Endometrial microvascular endothelial cells (primary cell): ENCODE data around the gene RNASEH1. TPM values are rescaled to one million over a fixed set of nuclear protein-coding genes. Genes with fewer than 3 reads are reported as not detected.
"Not testable (repeated sequence)": the region's sequence is repeated elsewhere in the genome, so short reads cannot be mapped to it uniquely, and the experiment has no call there.

Experiments
- in situ Hi-C: cut with HindIII; loops from 2 replicates; pipeline ENCODE4 v1.10.0; 2017; ENCODE audit warnings: low sequenced_read_pairs, low pct_unique_long_range_greater_than_20kb; ENCODE audit errors: inconsistent ontology term
- total RNA-seq: library from RNA; depleted of rRNA; stranded (reverse); fragments of >200 nt; gene quantifications from one replicate; pipeline ENCODE4 v1.2.3, GENCODE V29; 2015; ENCODE audit errors: inconsistent ontology term

The RNASEH1 gene
- total RNA-seq, 1 donor from 2014 or later: 43.2 TPM

DNA sequence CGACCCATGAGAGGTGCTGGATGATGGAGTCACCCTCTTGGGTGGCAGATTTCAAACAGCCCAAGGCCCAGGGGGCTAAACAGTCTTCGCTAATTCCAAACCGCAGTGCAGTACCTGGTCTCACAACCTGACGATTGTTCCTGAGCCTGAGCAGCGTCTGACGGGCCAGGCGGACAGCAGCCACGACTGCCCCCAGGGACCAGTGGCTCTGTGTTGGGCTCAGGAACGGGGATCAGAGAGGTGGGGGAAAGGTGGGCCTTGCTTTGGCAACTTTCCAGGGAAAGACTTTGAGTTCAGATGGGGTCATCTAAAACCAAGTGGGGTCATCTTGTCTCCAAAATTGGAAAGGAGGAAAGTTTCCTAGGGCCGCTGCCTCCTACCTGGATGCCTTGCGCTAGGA lies 37.3 kb upstream of the RNASEH1 start:
- in situ Hi-C loops: no loop called here

DNA sequence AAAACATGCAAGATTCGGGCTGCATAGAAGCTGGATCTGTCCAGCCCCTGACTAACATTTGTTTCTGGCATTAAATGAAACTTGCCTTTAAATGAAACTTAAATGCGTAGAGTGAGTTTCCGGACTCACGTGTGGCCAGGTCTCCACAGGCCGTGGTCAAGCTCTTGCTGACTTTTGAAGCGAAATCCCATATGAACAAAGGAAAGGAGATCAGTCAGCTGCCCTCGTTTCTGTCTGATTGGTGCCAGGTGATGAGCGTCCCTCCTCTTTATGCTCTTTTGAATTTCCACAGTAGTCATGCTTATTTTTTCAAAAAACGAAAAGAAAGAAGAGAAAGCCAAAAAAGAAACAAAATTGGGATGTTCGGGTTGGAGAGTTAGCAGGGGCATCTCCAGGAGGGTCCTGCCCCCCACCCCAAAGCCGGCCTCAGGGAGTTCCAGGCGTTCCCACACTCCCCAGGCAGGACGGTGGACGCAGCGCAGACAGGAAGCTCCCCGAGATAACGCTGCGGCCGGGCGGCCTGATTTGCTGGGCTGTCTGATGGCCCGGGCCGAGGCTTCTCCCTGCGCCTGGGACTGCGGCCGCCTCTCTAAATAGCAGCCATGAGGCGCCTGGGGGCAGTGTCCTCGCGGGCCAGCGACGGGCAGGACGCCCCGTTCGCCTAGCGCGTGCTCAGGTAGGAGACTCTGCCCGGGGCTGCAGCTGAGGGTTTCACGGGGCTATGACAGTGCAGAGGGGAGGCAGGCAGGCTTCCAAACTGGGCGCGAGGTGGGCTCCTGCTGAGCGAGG lies 36.6 kb upstream of the RNASEH1 start, which contains the start of gene COLEC11:
Gene COLEC11 (plus strand): TSS at position 620 of the 789 bp plus-strand sequence. CDS start 9,229 bp downstream, outside the sequence.
- in situ Hi-C loops: no loop called here

DNA sequence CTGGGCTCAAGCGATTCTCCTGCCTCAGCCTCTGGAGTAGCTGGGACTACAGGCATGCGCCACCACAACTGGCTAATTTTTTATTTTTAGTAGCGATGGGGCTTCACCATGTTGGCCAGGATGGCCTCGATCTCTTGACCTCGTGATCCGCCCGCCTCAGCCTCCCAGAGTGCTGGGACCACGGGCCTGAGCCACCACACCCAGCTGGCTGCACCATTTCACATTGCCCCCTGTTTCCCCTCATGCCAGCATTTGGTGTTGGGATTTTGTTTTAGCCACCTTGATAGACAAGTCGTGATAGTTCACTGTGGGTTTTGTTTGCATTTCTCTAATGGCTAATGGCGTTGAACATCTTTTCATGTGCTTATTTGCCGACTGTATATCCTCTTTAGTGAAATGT lies 31.0 kb upstream of the RNASEH1 start:
- in situ Hi-C loops: no loop called here

DNA sequence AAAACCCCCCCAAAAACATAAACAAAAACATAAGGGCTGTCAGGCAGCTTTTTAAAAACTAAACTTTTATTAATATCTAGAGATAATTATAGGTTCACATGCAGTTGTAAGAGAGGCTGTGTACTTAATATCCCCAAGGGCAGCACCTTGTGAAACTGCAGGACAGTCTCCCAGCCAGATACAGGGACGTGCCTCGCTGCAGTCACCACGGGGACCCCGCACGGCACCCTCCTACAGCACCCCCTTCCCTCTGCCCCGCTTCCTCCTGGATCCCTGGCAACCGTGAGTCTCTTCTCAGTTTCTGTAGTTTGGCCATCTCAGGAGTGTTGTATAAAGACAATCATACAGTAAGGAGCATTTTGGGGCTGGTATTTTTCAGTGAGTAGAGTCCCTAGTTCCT lies 30.0 kb upstream of the RNASEH1 start:
- in situ Hi-C loops: no loop called here

DNA sequence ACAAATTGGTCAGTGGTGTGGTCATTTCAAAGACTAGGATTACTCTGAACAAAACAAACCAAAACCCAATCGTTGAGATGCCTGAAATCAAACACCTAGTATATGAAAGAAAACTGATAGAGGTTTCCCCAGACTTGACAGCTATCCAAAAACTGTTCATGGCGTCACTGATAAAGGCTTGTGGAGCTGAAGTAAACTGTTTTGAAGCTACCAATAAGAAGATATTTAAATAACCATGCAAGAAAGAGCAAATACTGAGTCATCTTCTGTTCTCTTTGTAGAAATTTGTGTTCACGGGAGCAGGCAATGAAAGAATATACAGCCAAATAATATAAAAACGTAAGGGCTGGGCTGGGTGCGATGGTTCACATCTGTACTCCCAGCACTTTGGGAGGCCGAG lies 29.3 kb upstream of the RNASEH1 start:
- in situ Hi-C loops: no loop called here

DNA sequence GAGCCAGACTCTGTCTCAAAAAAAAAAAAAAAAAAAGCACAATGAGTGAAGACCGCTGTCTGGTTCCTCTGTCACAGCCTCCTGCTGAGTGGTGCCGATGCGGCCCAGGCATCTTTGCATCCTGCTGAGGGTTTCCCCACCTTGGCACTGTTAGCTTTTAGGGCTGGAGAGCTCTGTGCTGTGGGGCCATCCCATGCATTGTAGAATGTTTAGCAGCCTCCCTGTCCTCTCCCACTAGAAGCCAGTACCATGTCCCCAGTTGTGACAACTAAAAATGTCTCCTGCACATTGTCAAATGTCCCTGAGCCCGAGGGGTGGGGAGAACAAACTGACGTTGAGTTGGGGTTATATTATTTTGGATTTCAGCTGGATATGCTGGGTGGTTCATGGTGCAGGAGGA lies 28.9 kb upstream of the RNASEH1 start:
- in situ Hi-C loops: no loop called here

DNA sequence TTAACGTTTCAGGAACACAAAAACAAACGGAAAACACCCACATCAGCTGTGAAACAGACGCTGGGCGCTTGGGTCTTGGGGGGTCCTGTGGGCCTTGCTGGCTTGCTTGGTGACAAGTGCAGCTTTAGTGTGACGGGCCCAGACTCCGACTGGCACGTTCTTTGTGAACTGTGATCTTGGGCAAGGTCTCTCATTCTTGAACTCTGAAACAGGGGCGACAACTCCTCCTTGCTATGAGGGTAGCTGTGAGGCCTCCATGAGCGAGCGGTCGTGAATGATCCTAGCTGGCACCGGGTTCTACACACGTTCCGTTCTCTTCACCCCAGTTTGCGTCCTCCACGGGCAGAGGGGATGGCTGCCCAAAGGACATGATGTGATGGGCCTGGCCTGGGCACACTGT lies 28.1 kb upstream of the RNASEH1 start:
- in situ Hi-C loops: no loop called here

DNA sequence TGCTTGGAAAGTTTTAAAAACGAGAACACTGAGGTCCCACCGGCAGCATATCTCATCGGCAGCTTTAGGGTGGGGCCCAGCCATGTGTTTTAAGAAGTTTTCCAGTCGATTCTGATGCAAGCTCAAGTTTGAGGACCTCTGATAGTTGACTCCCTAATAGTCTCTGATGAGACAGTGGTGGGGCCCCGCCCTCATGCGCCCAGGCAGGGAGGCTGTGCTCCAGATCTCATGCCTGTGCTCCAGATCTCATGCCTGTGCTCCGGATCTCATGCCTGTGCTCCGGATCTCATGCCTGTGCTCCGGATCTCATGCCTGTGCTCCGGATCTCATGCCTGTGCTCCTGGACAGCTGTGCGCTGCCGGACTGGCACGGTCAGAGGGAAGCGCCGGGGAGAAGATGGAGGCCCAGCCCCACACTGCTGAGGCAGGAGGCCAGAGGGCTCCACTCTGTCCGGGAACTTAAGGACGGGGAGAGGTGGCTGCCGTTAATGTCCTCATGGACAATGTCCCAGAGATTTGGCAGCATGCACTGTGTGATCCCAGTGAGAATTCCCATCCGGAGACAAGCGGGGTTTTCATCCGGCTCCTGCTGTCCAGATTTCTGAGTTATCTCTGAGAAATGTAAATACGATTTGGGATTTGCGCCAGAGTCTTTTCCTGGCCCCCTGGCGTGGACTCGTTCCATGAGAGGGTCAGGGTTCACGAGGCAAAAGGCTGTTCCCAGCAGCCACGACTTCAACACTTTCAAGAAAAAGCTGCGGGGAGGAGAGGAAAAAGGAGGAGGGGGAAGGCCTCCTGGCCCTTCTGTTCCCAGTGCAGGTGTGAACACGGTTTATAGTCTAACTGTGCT lies 27.4 kb upstream of the RNASEH1 start:
- in situ Hi-C loops: no loop called here

DNA sequence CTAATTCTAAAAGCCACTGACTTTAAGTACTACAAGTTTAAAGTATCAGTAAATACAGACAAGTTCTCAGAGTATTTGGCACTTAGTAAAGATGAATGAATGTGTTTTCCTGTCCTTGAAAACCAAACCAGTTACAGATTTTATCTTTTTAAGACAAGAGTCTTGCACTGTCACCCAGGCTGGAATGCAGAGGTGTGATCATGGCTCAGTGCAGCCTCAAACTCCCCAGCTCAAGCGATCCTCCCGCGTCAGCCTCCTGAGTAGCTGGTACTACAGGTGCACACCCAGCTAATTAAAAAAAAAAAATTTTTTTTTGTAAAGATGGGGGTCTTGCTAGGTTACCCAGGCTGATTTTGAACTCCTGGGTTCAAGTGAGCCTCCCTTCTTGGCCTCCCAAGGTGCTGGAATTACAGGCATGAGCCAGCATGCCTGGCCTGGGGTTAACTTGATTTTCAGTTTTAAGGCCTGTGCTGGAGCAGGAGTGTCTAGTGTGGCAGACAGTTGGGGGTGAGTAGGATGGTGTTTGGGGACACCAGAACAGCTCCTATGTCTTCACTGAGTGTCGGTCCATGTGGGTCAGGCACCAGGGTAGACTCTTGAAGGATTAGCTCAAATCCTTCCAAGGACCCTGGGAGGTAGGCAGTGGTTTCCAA lies 26.6 kb upstream of the RNASEH1 start:
- in situ Hi-C loops: no loop called here

DNA sequence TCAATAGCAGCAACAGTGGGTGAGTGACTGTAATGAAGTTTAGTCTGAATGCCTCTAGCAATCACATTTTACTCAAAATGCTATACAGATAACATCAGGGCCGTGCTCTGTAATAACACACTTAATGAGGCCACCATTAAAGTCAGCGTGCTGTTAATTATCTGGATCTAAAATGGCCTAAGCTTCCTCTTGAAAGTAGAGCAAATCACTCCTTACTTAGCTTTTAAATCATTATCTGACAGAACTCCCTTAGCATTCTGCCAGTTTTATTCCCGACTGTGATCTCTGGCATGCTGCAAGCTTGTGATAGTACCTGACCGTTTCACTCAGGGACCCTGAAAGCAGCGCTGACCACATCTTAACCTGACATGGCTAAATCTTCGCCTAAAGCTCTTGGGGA lies 25.9 kb upstream of the RNASEH1 start:
- in situ Hi-C loops: no loop called here

DNA sequence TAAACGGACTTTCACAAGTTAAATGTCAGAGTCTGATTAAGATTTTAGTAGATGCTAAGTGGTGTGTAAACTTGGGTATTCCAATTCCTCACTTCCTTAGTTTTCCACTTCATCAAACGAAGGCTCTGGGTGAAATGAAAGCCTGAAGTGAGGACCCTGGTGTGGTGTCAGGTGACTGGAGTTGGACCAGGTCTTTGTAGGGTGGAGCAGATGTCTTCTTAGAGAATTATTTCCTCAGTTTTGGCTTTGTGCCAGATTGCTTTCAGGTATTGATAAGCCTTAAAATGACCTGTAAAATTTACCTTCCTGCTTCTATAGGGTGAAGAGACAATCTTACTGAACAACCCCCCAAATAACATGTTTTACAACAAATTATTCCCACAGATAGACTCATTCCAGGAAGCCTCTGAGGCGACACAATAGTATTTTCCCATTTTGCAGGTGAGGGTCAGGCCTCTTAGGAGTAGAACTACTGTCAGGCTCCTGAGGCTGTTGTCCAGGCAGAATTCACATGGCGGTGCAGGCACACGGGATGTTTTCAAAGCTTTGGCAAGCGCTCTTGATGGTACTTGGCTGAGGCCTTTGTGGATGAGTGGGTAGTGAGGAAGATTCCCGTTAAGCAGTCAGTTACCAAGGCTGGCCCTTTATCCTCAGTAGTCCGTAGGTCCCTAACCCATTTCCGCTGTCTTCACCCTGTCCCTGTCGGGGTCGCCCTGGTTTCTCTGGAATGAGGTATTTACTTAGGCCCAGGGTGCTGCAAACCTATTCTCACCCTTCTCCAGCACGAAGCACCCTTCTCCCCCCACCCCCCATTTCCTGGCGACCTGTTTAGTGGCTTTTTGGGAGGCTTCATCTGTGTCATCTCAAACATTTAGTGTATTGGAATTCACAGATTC lies 23.5 kb upstream of the RNASEH1 start:
- in situ Hi-C loops: no loop called here

DNA sequence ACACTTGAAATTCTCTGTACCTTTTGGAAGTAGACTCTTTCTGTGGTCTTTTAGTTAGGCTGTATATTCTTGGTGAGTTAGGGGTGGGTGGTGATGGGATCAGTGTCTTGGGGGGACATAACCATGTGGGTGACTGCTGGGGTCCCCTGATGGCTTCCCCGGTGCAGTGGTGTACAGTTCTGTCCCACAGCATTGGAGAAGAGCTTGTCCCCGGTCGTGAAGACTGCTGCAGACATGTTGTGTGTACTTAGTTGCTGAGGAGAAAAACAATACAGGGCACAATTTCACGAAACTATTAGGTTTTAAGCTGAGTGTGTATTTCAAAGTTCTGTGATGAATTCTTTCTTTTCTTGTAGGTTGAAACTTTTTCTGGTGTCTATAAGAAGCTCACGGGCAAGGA lies 22.3 kb upstream of the RNASEH1 start:
- in situ Hi-C loops: no loop called here

DNA sequence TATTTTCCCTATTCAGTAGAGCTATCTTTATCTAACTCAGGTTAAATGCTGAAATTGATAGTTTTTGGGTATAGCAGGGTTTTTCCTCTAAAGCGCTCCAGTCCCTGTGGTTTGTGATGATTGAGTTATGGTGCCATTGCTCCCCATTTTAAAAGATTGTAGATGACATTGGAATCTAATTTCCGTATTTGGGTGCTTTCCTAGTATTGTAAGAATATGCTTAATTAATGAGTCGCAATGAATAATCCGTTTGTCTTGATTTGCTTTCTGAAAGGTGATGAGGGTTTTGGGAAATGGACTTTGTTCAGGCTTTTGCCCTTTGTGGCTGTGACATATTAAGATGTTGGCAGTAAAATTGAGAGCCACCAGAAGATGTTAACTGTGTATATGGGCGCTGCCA lies 20.9 kb upstream of the RNASEH1 start:
- in situ Hi-C loops: no loop called here

DNA sequence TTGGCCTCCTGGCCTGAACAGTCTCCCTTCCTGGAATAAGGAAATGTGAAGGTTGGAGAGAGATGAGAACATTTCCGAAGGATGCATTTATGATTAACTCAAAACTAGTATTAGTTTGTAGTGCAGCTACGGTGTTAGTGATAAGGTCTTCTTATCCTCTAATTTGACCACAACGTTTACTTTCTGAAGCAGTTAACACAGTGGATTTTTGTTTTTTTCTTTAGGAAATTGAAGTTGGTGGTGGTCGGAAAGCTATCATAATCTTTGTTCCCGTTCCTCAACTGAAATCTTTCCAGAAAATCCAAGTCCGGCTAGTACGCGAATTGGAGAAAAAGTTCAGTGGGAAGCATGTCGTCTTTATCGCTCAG lies 18.1 kb upstream of the RNASEH1 start:
- in situ Hi-C loops: not testable (repeated sequence)

DNA sequence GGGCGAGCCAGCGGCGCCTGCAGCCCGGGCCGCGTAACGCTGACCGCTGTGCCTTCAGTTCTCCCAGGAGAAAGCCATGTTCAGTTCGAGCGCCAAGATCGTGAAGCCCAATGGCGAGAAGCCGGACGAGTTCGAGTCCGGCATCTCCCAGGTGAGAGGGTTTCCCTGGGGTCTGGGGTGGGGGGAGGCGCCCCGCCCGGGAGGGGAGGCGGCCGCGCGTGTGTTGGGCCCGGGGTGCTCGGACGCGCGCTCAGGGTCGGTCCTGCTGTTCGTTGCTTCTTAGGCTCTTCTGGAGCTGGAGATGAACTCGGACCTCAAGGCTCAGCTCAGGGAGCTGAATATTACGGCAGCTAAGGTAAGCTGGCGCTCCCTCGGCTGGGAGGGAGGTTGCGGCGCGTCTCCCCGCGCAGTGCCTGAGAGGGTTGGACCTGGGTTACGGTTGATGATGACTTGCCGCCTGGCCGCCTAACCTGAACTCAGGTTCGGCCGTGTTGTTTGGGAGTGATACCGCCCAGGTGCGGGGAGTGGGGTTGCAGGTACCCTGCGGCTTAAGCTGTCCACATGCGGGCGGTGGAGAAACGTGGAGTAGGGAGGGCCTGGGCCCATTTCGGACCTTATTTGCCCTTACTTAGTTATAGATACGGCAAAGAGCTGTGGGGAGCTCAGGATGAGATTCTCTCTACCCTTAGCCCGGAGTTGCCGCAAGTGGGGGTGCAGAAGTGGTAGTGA lies 17.6 kb upstream of the RNASEH1 start:
- in situ Hi-C loops: no loop called here

DNA sequence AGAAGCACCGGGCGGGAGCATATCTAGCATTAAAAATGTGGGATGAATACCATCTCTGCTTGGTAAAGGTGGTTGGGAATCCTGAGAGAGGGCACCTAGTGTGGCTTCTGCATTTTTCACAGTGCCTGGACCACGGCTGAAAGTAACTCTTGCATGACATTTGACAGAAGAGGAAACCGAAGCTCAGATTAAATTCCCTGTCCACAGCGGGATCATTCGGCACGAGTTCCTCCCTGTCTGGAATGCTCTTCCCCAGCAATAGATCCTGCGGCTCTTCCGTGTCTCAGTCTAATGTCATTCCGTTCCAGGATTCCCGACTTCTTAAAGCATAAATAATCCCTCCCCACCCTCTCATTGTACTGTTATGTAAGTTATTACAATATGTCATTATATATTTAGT lies 16.0 kb upstream of the RNASEH1 start:
- in situ Hi-C loops: no loop called here

DNA sequence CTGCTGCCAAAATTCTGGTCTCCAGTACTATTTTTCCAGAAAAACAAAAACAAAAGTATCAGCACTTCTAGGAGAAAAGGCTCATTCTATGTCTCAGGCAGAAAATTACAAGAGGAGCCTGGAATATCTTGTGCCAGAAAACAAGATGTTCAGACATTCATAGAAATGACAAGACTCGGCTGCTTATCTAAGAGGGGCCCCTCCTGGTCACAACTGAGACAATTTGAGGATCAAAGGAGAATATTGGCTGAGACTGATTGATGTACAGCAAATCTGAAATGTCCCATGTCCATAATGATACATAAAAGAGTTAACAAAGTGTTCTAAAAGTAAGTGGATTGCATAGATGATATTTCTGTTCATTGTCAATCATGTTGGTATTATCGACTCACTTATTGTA lies 14.5 kb upstream of the RNASEH1 start:
- in situ Hi-C loops: no loop called here

DNA sequence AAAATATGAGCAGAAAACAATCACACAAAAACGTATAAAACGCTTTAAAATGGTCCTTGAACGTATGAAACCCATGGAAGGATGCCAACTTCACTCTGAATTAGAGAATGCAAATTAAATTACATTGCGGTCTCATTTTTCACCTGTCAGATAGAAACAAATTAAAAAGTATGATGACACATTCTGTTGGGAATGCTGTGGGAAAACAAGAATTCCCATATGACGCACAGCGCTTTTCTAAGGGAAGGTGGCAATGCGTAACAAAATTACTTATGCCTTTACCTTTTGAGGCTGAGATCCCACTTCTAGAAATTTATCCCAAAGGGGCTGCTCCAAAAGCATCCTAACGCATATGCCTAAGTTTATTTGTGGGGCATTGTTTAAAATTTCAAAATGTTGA lies 13.2 kb upstream of the RNASEH1 start:
- in situ Hi-C loops: no loop called here
